GM18951 (cell line): Measurements from ENCODE around the gene TLR3.
"Not testable (repeated sequence)": the region's sequence is repeated elsewhere in the genome, so short reads cannot be mapped to it uniquely, and the experiment has no call there.

Experiments used
- POLR2A ChIP-seq: IDR thresholded peaks from 4 replicates; pipeline ENCODE4 v1.6.1; 2011; ENCODE audit warnings: mild to moderate bottlenecking; ENCODE audit not compliant: insufficient read length, insufficient read depth; ENCODE audit errors: extremely low read depth
- in situ Hi-C: fragments of 300-500 bp; cut with MboI; formaldehyde crosslinking; loops from one replicate; pipeline ENCODE4 v1.12.0; 2022; ENCODE audit warnings: low sequenced_read_pairs, mixed read lengths, inconsistent platforms; ENCODE audit not compliant: unreplicated experiment

Gene TLR3

GRCh38 chr4:186030795-186031194 is 38.2 kb upstream of the TLR3 start:
- in situ Hi-C loops = loop anchor here (25.0 kb wide), 1 partner anchor 568 kb away; the partner anchor contains the start of gene CCDC110
- no peak for TF ChIP-seq POLR2A

GRCh38 chr4:186032259-186032658 is 36.7 kb upstream of the TLR3 start:
- no peak for TF ChIP-seq POLR2A
- in situ Hi-C loops = loop anchor here (25.0 kb wide), 1 partner anchor 570 kb away; the partner anchor contains the start of gene CCDC110

- in situ Hi-C loops = loop anchor here (25.0 kb wide), 1 partner anchor 571 kb away; the partner anchor contains the start of gene CCDC110
- TF ChIP-seq POLR2A = no peak
Observed at GRCh38 chr4:186033027-186033426, 35.9 kb upstream of the TLR3 start.

GRCh38 chr4:186034613-186035012 is 34.3 kb upstream of the TLR3 start:
- in situ Hi-C loops = loop anchor here (25.0 kb wide), 1 partner anchor 572 kb away; the partner anchor contains the start of gene CCDC110

GRCh38 chr4:186036976-186037581 is 31.9 kb upstream of the TLR3 start:
- no peak for TF ChIP-seq POLR2A
- in situ Hi-C loops = loop anchor here (25.0 kb wide), 1 partner anchor 575 kb away; the partner anchor contains the start of gene CCDC110

GRCh38 chr4:186037692-186038658 is 31.0 kb upstream of the TLR3 start:
- in situ Hi-C loops = loop anchor here (25.0 kb wide), 1 partner anchor 576 kb away; the partner anchor contains the start of gene CCDC110
- no peak for TF ChIP-seq POLR2A

- in situ Hi-C loops = loop anchor here (25.0 kb wide), 1 partner anchor 577 kb away; the partner anchor contains the start of gene CCDC110
- no peak for TF ChIP-seq POLR2A
Observed at GRCh38 chr4:186039697-186040096, 29.3 kb upstream of the TLR3 start.

GRCh38 chr4:186040316-186040715 is 28.6 kb upstream of the TLR3 start:
- in situ Hi-C loops = loop anchor here (25.0 kb wide), 1 partner anchor 578 kb away; the partner anchor contains the start of gene CCDC110
- no peak for TF ChIP-seq POLR2A

GRCh38 chr4:186047501-186047900 is 21.5 kb upstream of the TLR3 start:
- in situ Hi-C loops = loop anchor here (25.0 kb wide), 1 partner anchor 585 kb away; the partner anchor contains the start of gene CCDC110

GRCh38 chr4:186050135-186050534 is 18.8 kb upstream of the TLR3 start:
- in situ Hi-C loops = not testable (repeated sequence)

GRCh38 chr4:186051096-186051495 is 17.9 kb upstream of the TLR3 start:
- in situ Hi-C loops = no loop called here
- no peak for TF ChIP-seq POLR2A

- in situ Hi-C loops = no loop called here
- TF ChIP-seq POLR2A = no peak
Observed at GRCh38 chr4:186058253-186058979, 10.5 kb upstream of the TLR3 start.

GRCh38 chr4:186058980-186059316 is 10.0 kb upstream of the TLR3 start:
- in situ Hi-C loops = no loop called here
- TF ChIP-seq POLR2A = no peak

- in situ Hi-C loops = no loop called here
- no peak for TF ChIP-seq POLR2A
Observed at GRCh38 chr4:186061921-186062320, 7.0 kb upstream of the TLR3 start.
